Forelimb muscle (tissue), 1 donor: ENCODE measurements around the gene PIP4K2A. TPM values are rescaled to one million over a fixed set of nuclear protein-coding genes. Genes with fewer than 3 reads are reported as not detected.

Source experiments
- polyA plus RNA-seq: library from polyadenylated mRNA; unstranded; fragments of 120-200 nt; gene quantifications from one replicate; pipeline ENCODE4 v1.2.1, GENCODE V29; 2013; ENCODE audit not compliant: insufficient read length

Gene PIP4K2A
- polyA plus RNA-seq, 1 donor, result 17.3 TPM

Other genes with a start within 250 kb of the PIP4K2A start
- not detected for gene ARMC3, start 213.5 kb upstream of the PIP4K2A start, polyA plus RNA-seq